Kidney (tissue), 14 donors: ENCODE data around the gene CTF1. TPM values are rescaled to one million over a fixed set of nuclear protein-coding genes. Genes with fewer than 3 reads are reported as not detected.
"Not testable (repeated sequence)": the region's sequence is repeated elsewhere in the genome, so short reads cannot be mapped to it uniquely, and the experiment has no call there.

Source experiments
- DNase-seq, 5 donors: peaks; one replicate each; pipeline ENCODE4 v3.0.0-alpha.2; 2013 to 2020
- FAIRE-seq: peaks from 2 replicates; lab custom pipeline; 2012; peaks lifted over from hg19 to GRCh38; lab: Jason Lieb, UNC
- H3K27ac ChIP-seq, 2 donors: one replicate each; pipeline ENCODE4 v1.7.0; 2013; ENCODE audit warnings: low read depth in 2 of 2, low read length in 2 of 2, inconsistent platforms in 1 of 2
- H3K27me3 ChIP-seq: one replicate; pipeline ENCODE4 v1.7.1; 2013; ENCODE audit warnings: low read length, inconsistent platforms; ENCODE audit not compliant: control insufficient read depth, insufficient read depth
- H3K36me3 ChIP-seq, 3 donors: one replicate each; pipeline versions ENCODE4 v1.7.0 to v1.7.1; 2013; ENCODE audit warnings: low read length in 3 of 3, control low read depth in 1 of 3, inconsistent platforms in 1 of 3; ENCODE audit not compliant: insufficient read depth in 3 of 3, control insufficient read depth in 2 of 3
- H3K4me1 ChIP-seq, 3 donors: one replicate each; pipeline versions ENCODE4 v1.7.0 to v1.7.1; 2013; ENCODE audit warnings: low read length in 3 of 3, inconsistent platforms in 1 of 3, low read depth in 1 of 3; ENCODE audit not compliant: control insufficient read depth in 2 of 3, insufficient read depth in 2 of 3
- H3K4me3 ChIP-seq, 3 donors: one replicate each; pipeline versions ENCODE4 v1.7.0 to v1.8.1; 2013; ENCODE audit warnings: low read length in 3 of 3, control low read depth in 1 of 3, inconsistent platforms in 1 of 3
- H3K9ac ChIP-seq, 3 donors: one replicate each; pipeline versions ENCODE4 v1.7.0 to v1.7.1; 2013; ENCODE audit warnings: low read length in 3 of 3, control low read depth in 1 of 3, inconsistent platforms in 1 of 3
- H3K9me3 ChIP-seq, 3 donors: one replicate each; pipeline versions ENCODE4 v1.7.0 to v1.7.1; 2013; ENCODE audit warnings: low read length in 3 of 3, control low read depth in 1 of 3, inconsistent platforms in 1 of 3; ENCODE audit not compliant: control insufficient read depth in 2 of 3, insufficient read depth in 1 of 3
- CTCF ChIP-seq: IDR thresholded peaks from 3 replicates; pipeline ENCODE4 v1.5.1; 2012; ENCODE audit warnings: mild to moderate bottlenecking, moderate library complexity, borderline replicate concordance; ENCODE audit not compliant: insufficient read depth; ENCODE audit errors: extremely low read depth
- intact Hi-C: fragments of 100-400 bp; cut with DNase I; formaldehyde crosslinking; loops from one replicate; pipeline ENCODE4 v1.11.1; 2022
- polyA plus RNA-seq: library from polyadenylated mRNA; stranded (reverse); fragments of 350-450 nt; fragmentation: Illumina TruSeq; extraction: RNeasy Lipid Tissue Mini Kit (QIAGEN cat#74804); gene quantifications from one replicate; pipeline ENCODE4 v1.2.3, GENCODE V29; 2014; ENCODE audit warnings: low read depth, low replicate concordance; ENCODE audit not compliant: insufficient read depth
- total RNA-seq: library from RNA; stranded (reverse); fragmentation: NEBNext Ultra II Directional; extraction: Animal tissue kit (Norgen Biotek cat#: 25700); gene quantifications from one replicate; pipeline ENCODE4 v1.2.1, GENCODE V29; 2021
- donor health status: control.
- donor health status: control.
- donor health status: control.
- donor health status: control.
- donor health status: control.
- donor health status: DM: yes; HTN: yes; CAD: no.
- donor health status: Normal renal cell carcinoma (clear cell type).

CTF1 gene
- total and polyA plus RNA-seq, 2 donors from 2014 or later, result 7.3 to 13.0 TPM

- Histone ChIP-seq H3K36me3 (peaks cover 0 to 2% (median 0%) of the 10 kb centered on the region in 3 donors), H3K27ac (no peak overlapping the region), H3K4me1 (no peaks in the 10 kb centered on the region), H3K9me3 (no peaks in the 10 kb centered on the region), H3K4me3 (no peak overlapping the region), H3K27me3 (no peaks in the 10 kb centered on the region), H3K9ac (no peak overlapping the region)
- DNase-seq (no peak), FAIRE-seq (no peak)
- no peak for TF ChIP-seq CTCF
- intact Hi-C loops, result no loop called here
Observed at GRCh38 chr16:30853758-30854157, 42.7 kb upstream of the CTF1 start.

GRCh38 chr16:30858111-30858495, 38.3 kb upstream of the CTF1 start:
- no peak overlapping the region for H3K9ac ChIP-seq
- H3K9me3 ChIP-seq, result no peaks in the 10 kb centered on the region
- no peaks in the 10 kb centered on the region for H3K27me3 ChIP-seq
- no peak for FAIRE-seq
- no peak for TF ChIP-seq CTCF
- H3K4me1 ChIP-seq, result no peaks in the 10 kb centered on the region
- H3K27ac ChIP-seq, result no peak overlapping the region
- intact Hi-C loops, result no loop called here
- H3K36me3 ChIP-seq, result peaks cover 0 to 2% (median 0%) of the 10 kb centered on the region in 3 donors
- no peak overlapping the region for H3K4me3 ChIP-seq
- no peak for DNase-seq

GRCh38 chr16:30858829-30859423, 37.5 kb upstream of the CTF1 start:
- FAIRE-seq, result no peak
- intact Hi-C loops, result no loop called here
- H3K36me3 ChIP-seq, result no peaks in the 10 kb centered on the region
- H3K9ac ChIP-seq, result no peak overlapping the region
- H3K9me3 ChIP-seq, result no peaks in the 10 kb centered on the region
- no peak for TF ChIP-seq CTCF
- H3K4me3 ChIP-seq, result no peak overlapping the region
- no peaks in the 10 kb centered on the region for H3K4me1 ChIP-seq
- no peak for DNase-seq
- H3K27me3 ChIP-seq, result no peaks in the 10 kb centered on the region
- no peak overlapping the region for H3K27ac ChIP-seq

GRCh38 chr16:30860729-30861128, 35.7 kb upstream of the CTF1 start:
- H3K9ac ChIP-seq, H3K4me1 ChIP-seq, H3K9me3 ChIP-seq, H3K4me3 ChIP-seq, H3K27ac ChIP-seq, DNase-seq, FAIRE-seq, H3K36me3 ChIP-seq, H3K27me3 ChIP-seq, intact Hi-C loops: not testable (repeated sequence)

GRCh38 chr16:30863178-30863577, 33.2 kb upstream of the CTF1 start:
- DNase-seq, H3K9ac ChIP-seq, H3K4me3 ChIP-seq, H3K4me1 ChIP-seq, intact Hi-C loops, FAIRE-seq, H3K27me3 ChIP-seq, H3K36me3 ChIP-seq, H3K27ac ChIP-seq, H3K9me3 ChIP-seq: not testable (repeated sequence)
